Prostate gland (tissue), 2 donors: ENCODE results near the gene SND1.

Source experiments
- CTCF ChIP-seq, 4 experiments: fragments of 200-600 bp in 2 of 4; fragments of 450-650 bp in 2 of 4; sonication (generic) in 2 of 4; IDR thresholded peaks; 1 replicate in 3 of 4; 2 replicates in 1 of 4; pipeline ENCODE4 v1.5.1; 2016 to 2019; ENCODE audit warnings: antibody characterized with exemption in 4 of 4, mild to moderate bottlenecking in 2 of 4, moderate library complexity in 2 of 4
- POLR2A ChIP-seq: fragments of 450-650 bp; IDR thresholded peaks from one replicate; pipeline ENCODE4 v1.6.1; 2016; ENCODE audit warnings: antibody characterized with exemption, mild to moderate bottlenecking
- POLR2AphosphoS5 ChIP-seq: sonication (generic); formaldehyde crosslinking; IDR thresholded peaks from one replicate; pipeline ENCODE4 v1.6.1; 2017; ENCODE audit warnings: antibody characterized with exemption

- TF ChIP-seq CTCF (IDR thresholded peaks at IDR 0.05) (no peak), POLR2A (no peak), POLR2AphosphoS5 (no peak)
Measured at GRCh38 chr7:128104108-128104742, 452.2 kb downstream of the SND1 start.
